CD14-positive monocyte (primary cell): ENCODE data around the gene RNF135. TPM values are rescaled to one million over a fixed set of nuclear protein-coding genes. Genes with fewer than 3 reads are reported as not detected.
"Not testable (repeated sequence)": the region's sequence is repeated elsewhere in the genome, so short reads cannot be mapped to it uniquely, and the experiment has no call there.

Experiments
- DNase-seq, 3 donors: peaks; one replicate each; pipeline ENCODE4 v3.0.0-alpha.2; 2011 to 2022
- H2AFZ ChIP-seq: 2 replicates; pipeline ENCODE4 v1.6.0; 2012; ENCODE audit warnings: mild to moderate bottlenecking, low read depth, low read length, inconsistent platforms; ENCODE audit not compliant: insufficient read depth, poor library complexity, severe bottlenecking
- H3K27ac ChIP-seq, 2 donors: 1 replicate in 1 of 2; 2 replicates in 1 of 2; pipeline ENCODE4 v1.5.1; 2012 to 2013; ENCODE audit warnings: low read length in 2 of 2, control low read depth in 1 of 2, inconsistent platforms in 1 of 2, low read depth in 1 of 2, mild to moderate bottlenecking in 1 of 2
- H3K27me3 ChIP-seq, 2 donors: one replicate each; pipeline versions ENCODE4 v1.6.0 to v1.6.1; 2011 to 2013; ENCODE audit warnings: low read length in 2 of 2; ENCODE audit not compliant: control insufficient read depth in 2 of 2, insufficient read depth in 2 of 2
- H3K36me3 ChIP-seq, 2 donors: replicated peaks in 1 of 2; 1 replicate in 1 of 2; 2 replicates in 1 of 2; pipeline versions ENCODE4 v1.5.1 to v1.6.1; 2012 to 2013; ENCODE audit warnings: low read length in 2 of 2, control low read depth in 1 of 2, inconsistent platforms in 1 of 2, mild to moderate bottlenecking in 1 of 2; ENCODE audit not compliant: insufficient read depth in 2 of 2, control insufficient read depth in 1 of 2
- H3K4me1 ChIP-seq, 2 donors: 1 replicate in 1 of 2; 2 replicates in 1 of 2; pipeline versions ENCODE4 v1.5.1 to v1.6.1; 2012 to 2013; ENCODE audit warnings: low read length in 2 of 2, control low read depth in 1 of 2, inconsistent platforms in 1 of 2, mild to moderate bottlenecking in 1 of 2, moderate library complexity in 1 of 2; ENCODE audit not compliant: insufficient read depth in 2 of 2, control insufficient read depth in 1 of 2
- H3K4me2 ChIP-seq: replicated peaks from 2 replicates; pipeline ENCODE3; 2012; ENCODE audit warnings: low read length, moderate library complexity, mild to moderate bottlenecking; ENCODE audit not compliant: poor library complexity, severe bottlenecking; ENCODE audit errors: extremely low read depth
- H3K4me3 ChIP-seq, 3 experiments: fragments of 200-600 bp in 1 of 3; sonication (generic) in 1 of 3; replicated peaks in 1 of 3; 1 replicate in 2 of 3; 2 replicates in 1 of 3; pipeline ENCODE4 v1.5.1; 2011 to 2013; ENCODE audit warnings: low read length in 3 of 3, mild to moderate bottlenecking in 3 of 3, control low read depth in 2 of 3, low read depth in 2 of 3, inconsistent platforms in 1 of 3, moderate library complexity in 1 of 3
- H3K79me2 ChIP-seq: 2 replicates; pipeline ENCODE4 v1.6.0; 2012; ENCODE audit warnings: mild to moderate bottlenecking, control low read depth, inconsistent platforms, low read length, moderate library complexity; ENCODE audit not compliant: insufficient read depth
- H3K9ac ChIP-seq: 2 replicates; pipeline ENCODE4 v1.6.0; 2017; ENCODE audit warnings: low read length, mild to moderate bottlenecking; ENCODE audit not compliant: insufficient read depth, poor library complexity, severe bottlenecking
- H3K9me3 ChIP-seq, 2 donors: replicated peaks in 1 of 2; 1 replicate in 1 of 2; 2 replicates in 1 of 2; pipeline versions ENCODE4 v1.5.1 to v1.6.1; 2012 to 2013; ENCODE audit warnings: low read length in 2 of 2, control low read depth in 1 of 2; ENCODE audit not compliant: control insufficient read depth in 1 of 2, insufficient read depth in 1 of 2
- H4K20me1 ChIP-seq: 2 replicates; pipeline ENCODE4 v1.6.0; 2012; ENCODE audit warnings: mild to moderate bottlenecking, low read length, control low read depth, moderate library complexity; ENCODE audit not compliant: insufficient read depth
- H3K27ac Mint-ChIP-seq, 7 donors: one replicate each; pipeline ENCODE4 v1.8.0; 2020; ENCODE audit warnings: mild to moderate bottlenecking in 7 of 7, mixed read lengths in 7 of 7, moderate library complexity in 6 of 7, inconsistent platforms in 2 of 7
- H3K27me3 Mint-ChIP-seq, 3 donors: one replicate each; pipeline ENCODE4 v1.8.0; 2021 to 2022; ENCODE audit warnings: low read depth in 3 of 3, mild to moderate bottlenecking in 3 of 3, mixed read lengths in 3 of 3, moderate library complexity in 3 of 3, inconsistent platforms in 1 of 3
- H3K36me3 Mint-ChIP-seq, 2 donors: one replicate each; pipeline ENCODE4 v1.8.0; 2020; ENCODE audit warnings: mixed read lengths in 2 of 2, inconsistent platforms in 1 of 2, mild to moderate bottlenecking in 1 of 2
- H3K4me1 Mint-ChIP-seq: one replicate; pipeline ENCODE4 v1.8.0; 2020; ENCODE audit warnings: mild to moderate bottlenecking, mixed read lengths
- H3K4me3 Mint-ChIP-seq, 2 donors: one replicate each; pipeline ENCODE4 v1.8.0; 2020; ENCODE audit warnings: mild to moderate bottlenecking in 2 of 2, mixed read lengths in 2 of 2, moderate library complexity in 1 of 2
- H3K9me3 Mint-ChIP-seq, 7 donors: one replicate each; pipeline ENCODE4 v1.8.0; 2020 to 2022; ENCODE audit warnings: mixed read lengths in 7 of 7, mild to moderate bottlenecking in 6 of 7, moderate library complexity in 6 of 7, inconsistent platforms in 2 of 7
- WGBS: methylation state at CpG from one replicate; pipeline ENCODE4 v1.1.5; 2013; ENCODE audit warnings: missing lambda C conversion rate; ENCODE audit not compliant: insufficient coverage; 5-methylcytosine and 5-hydroxymethylcytosine counted together
- intact Hi-C, 2 donors: fragments of 100-400 bp; cut with micrococcal nuclease; formaldehyde crosslinking; loops; one replicate each; pipeline versions ENCODE4 v1.15.0 to v1.15.1; 2023
- polyA plus RNA-seq, 3 donors: library from polyadenylated mRNA; depleted of rRNA in 1 of 3; unstranded in 2 of 3; stranded (reverse) in 1 of 3; fragments of 300-500 nt in 2 of 3; fragments of >200 nt in 1 of 3; fragmentation: Illumina TruSeq in 2 of 3; gene quantifications; 1 replicate in 2 of 3; 2 replicates in 1 of 3; pipeline ENCODE4 v1.2.3, GENCODE V29; 2012 to 2021
- TF ChIP-seq, protein P1 (sequence below): fragments of 200-600 bp; IDR thresholded peaks from one replicate; pipeline ENCODE4 v1.8.0; 2022; ENCODE audit warnings: antibody characterized with exemption, mild to moderate bottlenecking

Gene RNF135
- polyA plus RNA-seq, 3 donors = 51.4 to 74.8 (median 66.6) TPM

DNA sequence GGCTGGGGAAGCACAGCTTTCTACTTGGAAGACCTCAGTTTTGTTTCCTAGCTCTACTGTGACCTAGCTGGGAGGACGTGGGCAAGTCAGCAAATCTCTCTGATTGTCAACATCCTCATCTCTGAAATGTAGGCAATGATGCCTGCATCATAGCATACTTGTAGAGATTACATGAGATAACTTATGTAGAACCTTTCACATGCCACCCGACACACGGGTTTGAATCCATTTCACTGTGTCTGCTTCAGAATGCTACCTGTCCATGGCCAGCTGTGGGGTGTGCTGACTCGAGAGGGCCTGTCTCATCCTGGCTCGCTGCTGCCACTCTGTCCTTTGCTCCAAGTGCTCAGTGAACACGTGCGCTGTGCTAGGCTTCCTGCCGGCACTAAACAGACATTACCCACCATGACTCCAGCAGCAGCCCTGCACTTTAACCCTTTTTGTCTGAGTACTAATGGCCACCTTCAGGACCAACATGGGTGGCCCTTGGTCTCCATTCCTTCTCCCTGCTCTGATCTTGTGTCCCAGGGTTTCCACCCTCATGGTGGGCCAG lies 41.7 kb upstream of the RNF135 start:
- no peak for DNase-seq
- H3K79me2 ChIP-seq = no peaks in the 10 kb centered on the region
- intact Hi-C loops = loop anchor here in 1 of 2 donors (10.0 kb wide), 1 partner anchor 46 kb away; the partner anchor contains the start of gene RNF135
- peak overlapping the region in 1 of 7 donors; percentile 38 for H3K27ac Mint-ChIP-seq
- peaks cover 21% of the 10 kb centered on the region for H3K4me1 Mint-ChIP-seq
- no peak overlapping the region for H3K4me3 Mint-ChIP-seq
- no peak overlapping the region for H3K9ac ChIP-seq
- H3K9me3 ChIP-seq = no peaks in the 10 kb centered on the region
- H3K27ac ChIP-seq = no peak overlapping the region
- H3K36me3 ChIP-seq = peaks cover 69 to 90% of the 10 kb centered on the region in 2 donors
- H3K36me3 Mint-ChIP-seq = peaks cover 76 to 95% of the 10 kb centered on the region in 2 donors
- 94% methylated on average over 7 of the region's 8 CpGs for WGBS
- TF ChIP-seq, protein P1, sequence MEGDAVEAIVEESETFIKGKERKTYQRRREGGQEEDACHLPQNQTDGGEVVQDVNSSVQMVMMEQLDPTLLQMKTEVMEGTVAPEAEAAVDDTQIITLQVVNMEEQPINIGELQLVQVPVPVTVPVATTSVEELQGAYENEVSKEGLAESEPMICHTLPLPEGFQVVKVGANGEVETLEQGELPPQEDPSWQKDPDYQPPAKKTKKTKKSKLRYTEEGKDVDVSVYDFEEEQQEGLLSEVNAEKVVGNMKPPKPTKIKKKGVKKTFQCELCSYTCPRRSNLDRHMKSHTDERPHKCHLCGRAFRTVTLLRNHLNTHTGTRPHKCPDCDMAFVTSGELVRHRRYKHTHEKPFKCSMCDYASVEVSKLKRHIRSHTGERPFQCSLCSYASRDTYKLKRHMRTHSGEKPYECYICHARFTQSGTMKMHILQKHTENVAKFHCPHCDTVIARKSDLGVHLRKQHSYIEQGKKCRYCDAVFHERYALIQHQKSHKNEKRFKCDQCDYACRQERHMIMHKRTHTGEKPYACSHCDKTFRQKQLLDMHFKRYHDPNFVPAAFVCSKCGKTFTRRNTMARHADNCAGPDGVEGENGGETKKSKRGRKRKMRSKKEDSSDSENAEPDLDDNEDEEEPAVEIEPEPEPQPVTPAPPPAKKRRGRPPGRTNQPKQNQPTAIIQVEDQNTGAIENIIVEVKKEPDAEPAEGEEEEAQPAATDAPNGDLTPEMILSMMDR = no peak
- no peak overlapping the region for H2AFZ ChIP-seq
- no peaks in the 10 kb centered on the region for H3K9me3 Mint-ChIP-seq
- peaks cover 1 to 3% (median 2%) of the 10 kb centered on the region in 3 donors for H3K27me3 Mint-ChIP-seq
- H4K20me1 ChIP-seq = peaks cover 30% of the 10 kb centered on the region
- H3K4me2 ChIP-seq = no peak overlapping the region
- no peak overlapping the region for H3K4me3 ChIP-seq
- no peaks in the 10 kb centered on the region for H3K27me3 ChIP-seq
- peaks cover 10 to 14% of the 10 kb centered on the region in 2 donors for H3K4me1 ChIP-seq

DNA sequence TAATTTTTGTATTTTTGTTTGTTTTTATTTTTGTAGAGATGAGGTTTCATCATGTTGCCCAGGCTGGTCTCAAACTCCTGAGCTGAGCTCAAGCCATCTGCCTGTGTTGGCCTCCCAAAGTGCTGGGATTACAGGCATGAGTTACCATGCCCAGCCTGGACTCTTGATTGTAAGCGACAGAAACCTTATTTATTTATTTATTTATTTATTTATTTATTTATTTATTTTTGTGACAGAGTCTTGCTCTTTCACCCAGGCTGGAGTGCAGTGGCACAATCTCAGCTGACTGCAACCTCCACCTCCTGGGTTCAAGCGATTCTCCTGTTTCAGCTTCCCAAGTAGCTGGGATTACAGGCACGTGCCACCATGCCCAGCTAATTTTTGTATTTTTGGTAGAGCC lies 41.0 kb upstream of the RNF135 start:
- H3K9ac ChIP-seq, H3K4me2 ChIP-seq, H3K27ac Mint-ChIP-seq, H3K9me3 ChIP-seq, H3K4me3 Mint-ChIP-seq, H3K27ac ChIP-seq, H3K9me3 Mint-ChIP-seq, H3K79me2 ChIP-seq, H3K27me3 Mint-ChIP-seq, H2AFZ ChIP-seq, H3K4me3 ChIP-seq, H3K27me3 ChIP-seq, DNase-seq: not testable (repeated sequence)
- Histone ChIP-seq H4K20me1 (peaks cover 24% of the 10 kb centered on the region), H3K36me3 (peaks cover 71 to 90% of the 10 kb centered on the region in 2 donors), H3K4me1 (peaks cover 10 to 12% of the 10 kb centered on the region in 2 donors)
- WGBS = 100% methylated on average over 2 of the region's 3 CpGs
- H3K4me1 Mint-ChIP-seq = peaks cover 17% of the 10 kb centered on the region
- intact Hi-C loops = loop anchor here in 1 of 2 donors (10.0 kb wide), 1 partner anchor 45 kb away; the partner anchor contains the start of gene RNF135
- H3K36me3 Mint-ChIP-seq = peaks cover 79 to 95% of the 10 kb centered on the region in 2 donors
